Astrocyte (in vitro differentiated cells and primary cell): ENCODE data around the gene EML1.

Experiments used
- EZH2 ChIP-seq: IDR thresholded peaks from 2 replicates; pipeline ENCODE4 v1.6.1; 2012; ENCODE audit warnings: mild to moderate bottlenecking, low read length, inconsistent platforms; ENCODE audit not compliant: insufficient read depth
- TF ChIP-seq, protein P1 (sequence below): IDR thresholded peaks from 2 replicates; pipeline ENCODE4 v1.5.1; 2011; ENCODE audit warnings: low read depth, mild to moderate bottlenecking, inconsistent platforms, low read length, moderate library complexity; ENCODE audit not compliant: insufficient read depth

DNA sequence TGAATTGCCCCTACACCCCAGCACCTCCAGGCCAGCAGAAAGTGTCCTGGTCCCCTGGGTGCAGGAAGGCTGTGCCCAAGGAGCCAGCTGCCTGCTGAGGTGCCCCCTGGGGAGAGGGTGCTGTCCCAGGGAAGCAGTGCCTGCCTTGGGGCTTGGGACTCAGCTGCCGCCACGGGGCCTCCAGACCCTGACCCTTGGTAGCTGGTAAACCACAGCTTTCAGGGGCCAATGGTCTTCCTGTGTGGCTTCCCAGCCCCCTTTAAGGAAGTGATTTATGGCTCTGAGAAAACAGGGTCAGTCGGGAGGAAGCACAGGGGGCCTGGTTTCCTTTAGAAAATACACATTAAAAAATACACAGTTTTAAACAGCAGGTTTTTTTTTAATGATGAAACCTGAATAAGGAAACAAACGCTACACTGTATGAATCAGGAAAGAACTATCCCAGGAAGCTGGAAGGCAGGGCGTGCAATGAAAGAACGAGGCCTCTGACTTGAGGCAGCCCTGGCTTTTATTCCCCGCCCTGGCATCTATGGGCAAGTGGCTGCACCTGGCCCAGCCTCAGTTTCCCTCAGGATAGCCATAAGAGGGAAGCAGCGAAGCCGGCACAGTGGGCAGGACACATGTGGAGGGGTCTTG, 40.6 kb upstream of the EML1 start:
- TF ChIP-seq, protein P1, sequence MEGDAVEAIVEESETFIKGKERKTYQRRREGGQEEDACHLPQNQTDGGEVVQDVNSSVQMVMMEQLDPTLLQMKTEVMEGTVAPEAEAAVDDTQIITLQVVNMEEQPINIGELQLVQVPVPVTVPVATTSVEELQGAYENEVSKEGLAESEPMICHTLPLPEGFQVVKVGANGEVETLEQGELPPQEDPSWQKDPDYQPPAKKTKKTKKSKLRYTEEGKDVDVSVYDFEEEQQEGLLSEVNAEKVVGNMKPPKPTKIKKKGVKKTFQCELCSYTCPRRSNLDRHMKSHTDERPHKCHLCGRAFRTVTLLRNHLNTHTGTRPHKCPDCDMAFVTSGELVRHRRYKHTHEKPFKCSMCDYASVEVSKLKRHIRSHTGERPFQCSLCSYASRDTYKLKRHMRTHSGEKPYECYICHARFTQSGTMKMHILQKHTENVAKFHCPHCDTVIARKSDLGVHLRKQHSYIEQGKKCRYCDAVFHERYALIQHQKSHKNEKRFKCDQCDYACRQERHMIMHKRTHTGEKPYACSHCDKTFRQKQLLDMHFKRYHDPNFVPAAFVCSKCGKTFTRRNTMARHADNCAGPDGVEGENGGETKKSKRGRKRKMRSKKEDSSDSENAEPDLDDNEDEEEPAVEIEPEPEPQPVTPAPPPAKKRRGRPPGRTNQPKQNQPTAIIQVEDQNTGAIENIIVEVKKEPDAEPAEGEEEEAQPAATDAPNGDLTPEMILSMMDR: no peak
- TF ChIP-seq EZH2: no peak
